Muscle of leg (tissue), 11 donors: ENCODE results near the gene CCDC91. TPM values are rescaled to one million over a fixed set of nuclear protein-coding genes. Genes with fewer than 3 reads are reported as not detected.
"Not testable (repeated sequence)": the region's sequence is repeated elsewhere in the genome, so short reads cannot be mapped to it uniquely, and the experiment has no call there.

Source experiments
- DNase-seq: peaks from one replicate; pipeline ENCODE4 v3.0.0; 2013
- H3K27ac ChIP-seq: one replicate; pipeline ENCODE4 v1.5.1; 2013; ENCODE audit warnings: mild to moderate bottlenecking, low read length, control low read depth
- H3K27me3 ChIP-seq: one replicate; pipeline ENCODE4 v1.6.1; 2013; ENCODE audit warnings: low read length; ENCODE audit not compliant: control insufficient read depth, insufficient read depth
- H3K36me3 ChIP-seq: one replicate; pipeline ENCODE4 v1.6.1; 2013; ENCODE audit warnings: low read length; ENCODE audit not compliant: control insufficient read depth, insufficient read depth
- H3K4me1 ChIP-seq: one replicate; pipeline ENCODE4 v1.6.1; 2013; ENCODE audit warnings: low read length; ENCODE audit not compliant: control insufficient read depth, insufficient read depth
- H3K4me3 ChIP-seq: one replicate; pipeline ENCODE4 v1.5.1; 2013; ENCODE audit warnings: low read length, control low read depth
- H3K9me3 ChIP-seq: replicated peaks from 2 replicates; pipeline ENCODE4 v1.6.1; 2013; ENCODE audit warnings: low read depth, low read length; ENCODE audit not compliant: control insufficient read depth
- WGBS: methylation state at CpG from one replicate; pipeline ENCODE4 v1.1.5; 2013; ENCODE audit warnings: missing lambda C conversion rate; ENCODE audit not compliant: insufficient coverage; 5-methylcytosine and 5-hydroxymethylcytosine counted together
- polyA plus RNA-seq, 8 donors: library from polyadenylated mRNA; unstranded; fragments of 120-200 nt; gene quantifications; one replicate each; pipeline versions ENCODE4 v1.2.1 to v1.2.3, GENCODE V29; 2013; ENCODE audit warnings: inconsistent platforms in 1 of 8, low replicate concordance in 1 of 8; ENCODE audit not compliant: insufficient read length in 8 of 8, insufficient read depth in 1 of 8
- total RNA-seq: library from RNA; stranded (reverse); fragments of 120-200 nt; gene quantifications from one replicate; pipeline ENCODE4 v1.2.4, GENCODE V29; 2013

The CCDC91 gene
- total and polyA plus RNA-seq, 9 donors: 18.5 to 30.0 (median 22.6) TPM

DNA sequence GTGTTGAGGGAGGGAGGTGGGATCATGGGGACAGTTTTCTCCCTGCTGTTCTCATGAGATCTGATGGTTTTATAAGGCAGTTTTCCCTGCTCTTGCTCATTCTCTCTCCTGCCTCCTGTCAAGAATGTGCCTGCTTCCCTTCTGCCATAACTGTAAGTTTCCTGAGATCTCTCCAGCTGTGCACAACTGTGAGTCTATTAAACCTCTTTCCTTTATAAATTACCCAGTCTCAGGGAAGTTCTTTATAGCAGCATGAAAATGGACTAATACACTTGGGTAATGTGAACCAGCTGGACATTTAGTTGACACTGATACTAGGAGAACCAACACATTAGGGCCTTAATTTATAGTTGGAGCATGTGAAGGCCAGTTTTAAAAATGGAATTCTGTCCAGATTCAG is 12.4 kb upstream of the CCDC91 start:
- Histone ChIP-seq H3K27ac (no peak overlapping the region), H3K27me3 (no peaks in the 10 kb centered on the region), H3K36me3 (no peaks in the 10 kb centered on the region), H3K9me3 (no peaks in the 10 kb centered on the region), H3K4me3 (no peak overlapping the region), H3K4me1 (no peaks in the 10 kb centered on the region)
- DNase-seq: no peak

GRCh38 chr12:28178775-28179174 is 11.5 kb upstream of the CCDC91 start:
- no peaks in the 10 kb centered on the region for H3K27me3 ChIP-seq
- no peak for DNase-seq
- no peak overlapping the region for H3K27ac ChIP-seq
- 80% methylated on average over 2 of the region's 7 CpGs for WGBS
- H3K9me3 ChIP-seq: no peaks in the 10 kb centered on the region
- no peak overlapping the region for H3K4me3 ChIP-seq
- no peaks in the 10 kb centered on the region for H3K36me3 ChIP-seq
- no peaks in the 10 kb centered on the region for H3K4me1 ChIP-seq

GRCh38 chr12:28180786-28181185 is 9.5 kb upstream of the CCDC91 start:
- Histone ChIP-seq H3K27ac (no peak overlapping the region), H3K4me3 (no peak overlapping the region), H3K4me1 (no peaks in the 10 kb centered on the region), H3K9me3 (no peaks in the 10 kb centered on the region), H3K36me3 (no peaks in the 10 kb centered on the region), H3K27me3 (no peaks in the 10 kb centered on the region)
- 80% methylated on average over 1 of the region's 3 CpGs for WGBS
- no peak for DNase-seq

GRCh38 chr12:28184375-28184774 is 5.9 kb upstream of the CCDC91 start:
- H3K9me3 ChIP-seq: no peaks in the 10 kb centered on the region
- H3K36me3 ChIP-seq: no peaks in the 10 kb centered on the region
- H3K4me3 ChIP-seq: no peak overlapping the region
- DNase-seq: no peak
- no peaks in the 10 kb centered on the region for H3K27me3 ChIP-seq
- no peak overlapping the region for H3K27ac ChIP-seq
- no peaks in the 10 kb centered on the region for H3K4me1 ChIP-seq
- WGBS: no CpG with 5 or more reads among the region's 1 CpG

DNA sequence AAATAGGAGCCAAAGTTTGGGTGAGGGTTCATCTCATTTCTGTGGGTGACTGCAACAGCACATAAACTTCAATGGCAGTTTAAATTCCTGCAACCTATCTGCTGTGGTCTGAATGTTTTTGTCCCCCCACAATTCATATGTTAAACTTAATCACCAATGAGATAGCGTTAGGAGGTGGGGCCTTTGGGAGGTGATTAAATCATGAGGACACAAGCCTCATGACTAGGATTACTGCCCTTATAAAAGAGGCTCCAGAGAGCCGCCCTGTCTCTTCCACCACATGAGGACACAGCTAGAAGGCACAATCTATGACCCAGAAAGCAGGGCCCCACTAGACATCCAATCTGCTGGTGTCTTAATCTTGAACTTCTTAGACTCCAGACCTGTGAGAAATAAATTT is 3.8 kb upstream of the CCDC91 start:
- Histone ChIP-seq H3K27ac (no peak overlapping the region), H3K27me3 (no peaks in the 10 kb centered on the region), H3K36me3 (no peaks in the 10 kb centered on the region), H3K9me3 (no peaks in the 10 kb centered on the region), H3K4me1 (peaks cover 7% of the 10 kb centered on the region), H3K4me3 (no peak overlapping the region)
- no CpG with 5 or more reads among the region's 2 CpGs for WGBS
- DNase-seq: no peak

GRCh38 chr12:28189784-28190320 is 404 bp upstream of the CCDC91 start:
- Histone ChIP-seq H3K27me3 (no peaks in the 10 kb centered on the region), H3K27ac (peak overlapping the region; percentile 98), H3K4me1 (peaks cover 10% of the 10 kb centered on the region), H3K9me3 (no peaks in the 10 kb centered on the region), H3K4me3 (peak overlapping the region; percentile 89), H3K36me3 (no peaks in the 10 kb centered on the region)
- DNase-seq: no peak
- WGBS: 0% methylated on average over 2 of the region's 9 CpGs

- Histone ChIP-seq H3K4me1 (peaks cover 10% of the 10 kb centered on the region), H3K27ac (peak overlapping the region; percentile 98), H3K36me3 (no peaks in the 10 kb centered on the region), H3K9me3 (no peaks in the 10 kb centered on the region), H3K4me3 (peak overlapping the region; percentile 89), H3K27me3 (no peaks in the 10 kb centered on the region)
- 0% methylated on average over 2 of the region's 18 CpGs for WGBS
- peak; percentile 82 for DNase-seq
Measured at GRCh38 chr12:28191051-28192048, 1.1 kb downstream of the CCDC91 start.

DNA sequence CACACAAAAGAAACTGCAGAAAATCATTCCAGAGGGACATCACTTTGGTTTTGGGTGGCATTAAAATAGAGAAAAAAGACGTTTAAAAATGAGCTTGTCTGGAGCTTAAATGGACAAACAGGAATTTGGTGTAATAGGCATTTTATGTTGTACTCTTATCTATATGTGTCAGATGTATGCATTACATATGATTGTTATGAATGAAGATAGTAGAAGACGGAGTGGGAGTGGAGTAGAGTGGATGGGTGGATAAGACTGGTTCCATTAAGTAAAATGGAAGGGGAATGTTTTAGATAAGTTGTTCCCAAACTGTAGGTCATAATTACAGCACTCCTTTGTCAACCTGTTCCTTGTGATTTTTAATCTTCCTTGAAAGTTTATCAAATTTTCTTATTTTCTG is 1.9 kb downstream of the CCDC91 start:
- peaks cover 10% of the 10 kb centered on the region for H3K4me1 ChIP-seq
- no peaks in the 10 kb centered on the region for H3K27me3 ChIP-seq
- no peaks in the 10 kb centered on the region for H3K36me3 ChIP-seq
- no peak for DNase-seq
- WGBS: no CpG with 5 or more reads among the region's 2 CpGs
- no peaks in the 10 kb centered on the region for H3K9me3 ChIP-seq
- no peak overlapping the region for H3K4me3 ChIP-seq
- H3K27ac ChIP-seq: no peak overlapping the region

- peaks cover 10% of the 10 kb centered on the region for H3K4me1 ChIP-seq
- not testable (repeated sequence) for DNase-seq, H3K4me3 ChIP-seq, H3K27me3 ChIP-seq, H3K27ac ChIP-seq, H3K36me3 ChIP-seq, H3K9me3 ChIP-seq
- WGBS: 91% methylated on average over 8 of the region's 12 CpGs
Measured at GRCh38 chr12:28194621-28195020, 4.4 kb downstream of the CCDC91 start.

- H3K9me3 ChIP-seq, H3K27ac ChIP-seq, H3K27me3 ChIP-seq, H3K36me3 ChIP-seq, H3K4me3 ChIP-seq, H3K4me1 ChIP-seq, DNase-seq: not testable (repeated sequence)
- WGBS: 97% methylated on average over 7 of the region's 30 CpGs
Measured at GRCh38 chr12:28201136-28201535, 10.9 kb downstream of the CCDC91 start.
